Stomach smooth muscle (tissue), 2 donors: ENCODE measurements around the gene CLCN7.

Source experiments
- H3K27ac ChIP-seq: one replicate; pipeline ENCODE4 v1.7.0; 2013; ENCODE audit warnings: mild to moderate bottlenecking, low read length, inconsistent platforms
- H3K27me3 ChIP-seq, 2 donors: one replicate each; pipeline ENCODE4 v1.7.0; 2013; ENCODE audit warnings: low read length in 2 of 2; ENCODE audit not compliant: insufficient read depth in 2 of 2, control insufficient read depth in 1 of 2
- H3K36me3 ChIP-seq, 2 donors: one replicate each; pipeline ENCODE4 v1.7.0; 2013; ENCODE audit warnings: low read length in 2 of 2; ENCODE audit not compliant: control insufficient read depth in 2 of 2, insufficient read depth in 2 of 2
- H3K4me1 ChIP-seq: one replicate; pipeline ENCODE4 v1.7.0; 2013; ENCODE audit warnings: low read length; ENCODE audit not compliant: control insufficient read depth, insufficient read depth
- H3K4me3 ChIP-seq, 2 donors: one replicate each; pipeline ENCODE4 v1.7.0; 2013; ENCODE audit warnings: low read length in 2 of 2
- H3K9ac ChIP-seq, 2 donors: one replicate each; pipeline ENCODE4 v1.7.0; 2013; ENCODE audit warnings: low read length in 2 of 2, mild to moderate bottlenecking in 1 of 2
- H3K9me3 ChIP-seq, 2 donors: one replicate each; pipeline ENCODE4 v1.7.0; 2013; ENCODE audit warnings: low read length in 2 of 2; ENCODE audit not compliant: control insufficient read depth in 2 of 2
- donor health status: healthy.
- donor health status: Pancreatic carcinoma.

Gene CLCN7

DNA sequence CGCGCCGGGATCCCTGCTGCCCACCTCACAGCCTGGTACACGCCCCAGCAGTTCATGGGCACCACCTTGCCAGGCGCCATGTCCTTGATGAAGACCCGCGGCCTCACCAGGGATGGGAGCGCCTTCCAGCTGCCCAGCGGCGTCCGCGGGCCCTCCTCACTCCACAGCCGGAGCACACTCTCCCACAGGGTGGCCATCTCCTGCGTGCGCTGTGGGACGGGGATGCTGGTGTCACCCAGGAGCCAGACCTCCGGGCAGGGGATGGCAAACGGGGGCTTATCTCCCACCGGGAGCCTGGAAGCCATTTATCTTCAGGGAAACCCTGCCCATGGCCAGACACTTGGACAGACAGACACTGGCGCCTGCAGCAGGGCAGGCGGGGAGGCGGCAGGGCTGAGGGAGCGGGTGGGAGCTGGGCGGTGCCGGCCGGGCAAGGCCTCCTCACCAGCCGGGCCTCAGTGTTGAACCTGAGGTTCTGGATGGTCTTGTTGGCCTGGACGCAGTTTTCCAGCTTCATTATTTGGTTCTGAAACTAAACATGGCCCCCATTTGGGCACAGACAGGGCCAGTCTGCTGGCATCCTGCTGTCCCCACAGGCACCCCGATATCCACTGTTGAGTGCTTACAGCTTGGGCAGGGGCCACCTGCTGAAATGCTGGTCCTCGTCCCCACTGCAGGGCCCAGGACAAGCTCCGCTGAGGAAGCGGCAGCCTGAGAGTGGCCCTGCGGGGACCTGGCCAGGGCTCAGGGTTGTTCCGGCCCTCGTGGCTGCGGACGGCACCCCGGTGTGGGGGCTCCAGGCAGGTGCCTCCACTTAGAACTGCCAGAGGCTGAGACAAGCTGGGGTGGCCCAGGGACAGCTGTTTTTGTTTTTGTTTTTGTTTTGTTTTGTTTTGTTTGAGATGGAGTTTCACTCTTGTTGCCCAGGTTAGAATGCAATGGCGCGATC, 39.9 kb downstream of the CLCN7 start:
- no peak overlapping the region for H3K9ac ChIP-seq
- H3K36me3 ChIP-seq, result no peaks in the 10 kb centered on the region
- no peak overlapping the region for H3K27ac ChIP-seq
- H3K4me3 ChIP-seq, result no peak overlapping the region
- H3K27me3 ChIP-seq, result peaks cover under 1 to 2% of the 10 kb centered on the region in 2 donors
- H3K4me1 ChIP-seq, result no peaks in the 10 kb centered on the region
- no peaks in the 10 kb centered on the region for H3K9me3 ChIP-seq

DNA sequence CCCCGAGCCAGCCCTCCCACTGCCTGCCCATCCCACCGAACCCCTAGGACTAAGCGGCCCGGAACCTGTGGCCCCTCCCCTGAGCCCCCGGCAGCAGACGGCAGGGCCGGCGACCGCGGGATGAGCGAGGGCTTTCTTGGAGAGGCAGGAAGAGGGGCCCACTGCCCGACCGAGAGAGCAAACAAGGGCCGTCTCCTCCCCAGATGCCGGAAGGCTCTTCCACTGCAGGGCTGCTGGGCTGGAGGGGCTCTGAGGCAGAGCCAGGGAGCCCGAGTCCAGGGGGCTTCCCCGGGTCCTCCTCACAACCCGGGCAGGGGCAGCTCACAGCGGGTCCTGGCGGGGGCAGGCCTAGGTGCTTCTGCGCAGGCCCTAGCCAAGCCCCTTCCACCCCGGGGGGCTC, 41.1 kb downstream of the CLCN7 start:
- Histone ChIP-seq H3K4me3 (no peak overlapping the region), H3K27me3 (peaks cover 2 to 4% of the 10 kb centered on the region in 2 donors), H3K4me1 (no peaks in the 10 kb centered on the region), H3K9ac (no peak overlapping the region), H3K9me3 (no peaks in the 10 kb centered on the region), H3K36me3 (no peaks in the 10 kb centered on the region), H3K27ac (no peak overlapping the region)

DNA sequence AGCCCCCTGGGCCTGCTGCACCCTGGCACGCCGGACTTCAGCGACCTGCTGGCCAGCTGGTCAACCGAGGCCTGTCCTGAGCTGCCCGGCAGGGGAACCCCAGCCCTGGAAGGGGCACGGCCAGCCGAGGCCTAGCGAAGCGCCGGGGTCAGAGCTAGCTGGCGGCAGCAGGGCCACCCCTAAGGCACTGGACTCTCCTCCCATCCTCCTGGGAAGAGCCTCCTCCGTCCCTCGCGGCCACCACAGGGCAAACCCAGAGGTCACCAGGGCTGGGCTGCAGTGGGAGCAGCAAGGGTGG, 41.6 kb downstream of the CLCN7 start:
- Histone ChIP-seq H3K4me3 (no peak overlapping the region), H3K27me3 (peaks cover 2 to 4% of the 10 kb centered on the region in 2 donors), H3K9me3 (no peaks in the 10 kb centered on the region), H3K36me3 (no peaks in the 10 kb centered on the region), H3K27ac (no peak overlapping the region), H3K4me1 (no peaks in the 10 kb centered on the region), H3K9ac (no peak overlapping the region)

DNA sequence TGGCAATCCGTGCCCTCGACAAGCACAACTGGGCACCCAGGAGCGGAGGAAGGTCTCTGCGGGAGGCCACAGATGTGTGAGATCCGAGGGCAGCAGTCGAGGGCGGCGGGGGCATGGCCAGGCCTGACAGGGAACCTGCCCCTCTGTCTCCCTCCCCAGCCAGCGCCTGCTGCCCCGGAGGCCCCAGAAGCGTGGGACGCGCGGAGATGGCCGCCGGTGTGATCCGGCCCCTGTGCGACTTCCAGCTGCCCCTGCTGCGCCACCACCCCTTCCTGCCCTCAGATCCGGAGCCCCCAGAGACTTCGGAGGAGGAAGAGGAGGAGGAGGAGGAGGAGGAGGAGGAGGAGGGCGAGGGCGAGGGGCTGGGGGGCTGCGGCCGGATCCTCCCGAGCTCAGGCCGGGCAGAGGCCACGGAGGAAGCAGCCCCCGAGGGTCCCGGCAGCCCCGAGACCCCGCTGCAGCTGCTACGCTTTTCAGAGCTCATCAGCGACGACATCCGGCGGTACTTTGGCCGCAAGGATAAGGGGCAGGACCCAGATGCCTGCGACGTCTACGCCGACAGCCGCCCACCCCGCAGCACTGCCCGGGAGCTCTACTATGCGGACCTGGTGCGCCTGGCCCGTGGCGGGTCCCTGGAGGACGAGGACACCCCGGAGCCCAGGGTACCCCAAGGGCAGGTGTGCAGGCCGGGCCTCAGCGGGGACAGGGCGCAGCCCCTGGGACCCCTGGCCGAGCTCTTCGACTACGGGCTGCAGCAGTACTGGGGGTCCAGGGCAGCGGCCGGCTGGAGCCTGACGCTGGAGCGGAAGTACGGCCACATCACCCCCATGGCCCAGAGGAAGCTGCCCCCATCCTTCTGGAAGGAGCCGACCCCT, 42.2 kb downstream of the CLCN7 start:
- Histone ChIP-seq H3K9ac (no peak overlapping the region), H3K27ac (no peak overlapping the region), H3K36me3 (no peaks in the 10 kb centered on the region), H3K4me1 (no peaks in the 10 kb centered on the region), H3K4me3 (no peak overlapping the region), H3K27me3 (peaks cover 2 to 4% of the 10 kb centered on the region in 2 donors), H3K9me3 (no peaks in the 10 kb centered on the region)

- no peak overlapping the region for H3K4me3 ChIP-seq
- no peak overlapping the region for H3K27ac ChIP-seq
- H3K27me3 ChIP-seq, result peaks cover 2 to 4% of the 10 kb centered on the region in 2 donors
- no peaks in the 10 kb centered on the region for H3K36me3 ChIP-seq
- no peaks in the 10 kb centered on the region for H3K4me1 ChIP-seq
- H3K9me3 ChIP-seq, result no peaks in the 10 kb centered on the region
- H3K9ac ChIP-seq, result no peak overlapping the region
These were observed 43.1 kb downstream of the CLCN7 start for GRCh38 chr16:1431497-1432270.

GRCh38 chr16:1430759-1431496, 43.9 kb downstream of the CLCN7 start, which contains the start of gene PERCC1:
TSS of gene PERCC1 (plus strand) at chr16:1431078. CDS start at chr16:1432594, 1,516 bp downstream.
- Histone ChIP-seq H3K27ac (no peak within 1 kb of the TSS), H3K4me1 (no peaks in the 10 kb centered on the region), H3K27me3 (peaks cover 2 to 4% of the 10 kb centered on the region in 2 donors), H3K9me3 (no peaks in the 10 kb centered on the region), H3K4me3 (no peak within 1 kb of the TSS), H3K36me3 (no peaks in the 10 kb centered on the region), H3K9ac (no peak within 1 kb of the TSS)

DNA sequence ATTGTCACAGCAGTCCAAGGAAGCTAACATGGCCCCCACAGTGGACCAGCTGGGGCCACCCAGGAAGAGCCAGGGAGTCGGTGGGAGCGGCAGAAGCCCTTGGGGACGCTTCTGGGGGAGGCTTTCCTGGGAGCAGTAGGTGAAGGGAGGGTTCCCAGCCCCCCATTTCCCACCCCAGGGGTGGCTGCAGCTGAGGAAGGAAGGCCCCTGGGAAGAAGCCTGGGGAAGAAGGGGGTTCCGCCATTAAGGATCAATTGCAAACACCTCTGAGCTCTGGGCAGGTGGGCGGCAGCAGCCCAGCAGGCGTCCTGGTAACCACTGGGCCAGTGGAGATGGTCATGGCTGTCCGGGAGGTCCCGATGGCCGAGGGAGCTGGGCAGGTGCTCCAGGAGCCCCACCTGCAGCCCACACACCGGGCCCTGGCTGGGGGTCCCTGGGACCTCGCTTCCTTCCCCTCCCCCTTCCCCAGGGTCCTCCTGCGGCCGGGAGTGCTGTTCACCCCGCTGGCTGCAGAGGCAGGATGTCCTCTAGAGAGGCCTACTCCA, 44.5 kb downstream of the CLCN7 start:
- H3K4me1 ChIP-seq, result no peaks in the 10 kb centered on the region
- no peaks in the 10 kb centered on the region for H3K9me3 ChIP-seq
- H3K27ac ChIP-seq, result no peak overlapping the region
- H3K36me3 ChIP-seq, result no peaks in the 10 kb centered on the region
- H3K9ac ChIP-seq, result no peak overlapping the region
- peaks cover 2 to 4% of the 10 kb centered on the region in 2 donors for H3K27me3 ChIP-seq
- no peak overlapping the region for H3K4me3 ChIP-seq

DNA sequence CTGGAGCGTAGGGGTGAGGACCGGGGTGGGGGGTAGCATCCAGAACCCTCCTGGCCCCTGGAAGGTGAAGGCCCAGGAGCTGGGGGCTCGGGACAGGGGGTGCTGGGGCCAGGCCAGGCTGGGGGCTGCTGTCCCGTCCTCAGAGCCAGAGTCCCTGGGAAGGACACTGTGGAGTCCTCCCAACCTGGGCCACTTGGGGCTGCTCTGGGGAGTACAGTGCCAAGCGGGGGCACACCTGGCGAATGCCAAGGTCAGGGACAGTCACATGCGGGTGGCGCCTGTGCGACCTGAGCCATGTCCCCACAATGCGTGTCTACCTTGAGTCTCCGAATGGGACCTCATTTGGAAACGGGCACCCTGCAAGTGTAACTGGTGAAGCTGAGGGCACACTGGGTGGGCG, 45.2 kb downstream of the CLCN7 start:
- H3K4me3 ChIP-seq, result no peak overlapping the region
- no peaks in the 10 kb centered on the region for H3K9me3 ChIP-seq
- no peak overlapping the region for H3K9ac ChIP-seq
- no peaks in the 10 kb centered on the region for H3K4me1 ChIP-seq
- H3K27me3 ChIP-seq, result peaks cover 2 to 4% of the 10 kb centered on the region in 2 donors
- no peak overlapping the region for H3K27ac ChIP-seq
- H3K36me3 ChIP-seq, result no peaks in the 10 kb centered on the region

DNA sequence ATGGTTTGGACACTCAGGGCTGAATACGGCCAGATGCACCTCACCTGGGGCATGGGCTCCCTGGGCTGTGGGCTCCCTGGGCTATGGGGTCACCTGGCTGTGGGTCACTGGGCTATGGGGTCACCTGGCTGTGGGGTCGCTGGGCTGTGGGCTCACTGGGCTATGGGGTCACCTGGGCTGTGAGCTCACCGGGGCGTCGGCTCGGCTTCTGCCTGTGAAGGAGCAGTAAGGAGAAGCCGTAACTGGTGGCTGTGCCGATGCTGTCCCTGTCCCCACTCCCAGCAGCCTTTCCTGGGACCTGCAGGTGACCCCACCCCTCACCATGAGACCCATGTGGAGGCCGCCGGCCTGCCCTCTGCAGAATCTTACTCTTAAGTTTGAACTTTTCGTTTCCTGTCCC, 45.8 kb downstream of the CLCN7 start:
- Histone ChIP-seq H3K27me3 (peaks cover 2 to 4% of the 10 kb centered on the region in 2 donors), H3K4me1 (no peaks in the 10 kb centered on the region), H3K27ac (no peak overlapping the region), H3K9me3 (no peaks in the 10 kb centered on the region), H3K4me3 (no peak overlapping the region), H3K9ac (no peak overlapping the region), H3K36me3 (no peaks in the 10 kb centered on the region)
